Measurements from ENCODE around the gene TNIP1. TPM values are rescaled to one million over a fixed set of nuclear protein-coding genes. Genes with fewer than 3 reads are reported as not detected.

Gene TNIP1
- total RNA-seq, 4 donors from 2014 or later, result 63.9 to 296 (median 223) TPM

- in situ Hi-C loops (cut with MboI; ENCODE audit: low pct_ligation_motif_present in 1 of 4, low pct_unique_long_range_greater_than_20kb in 1 of 4, low sequenced_read_pairs in 3 of 4), result loop anchor here (5.0 to 10.0 kb wide), 2 partner anchors 61 to 63 kb away; no protein-coding TSS in a partner anchor
- Histone ChIP-seq H3K4me3 (no peak overlapping the region), H3K27me3 (no peaks in the 10 kb centered on the region), H3K36me3 (peaks cover 0 to 4% (median 0%) of the 10 kb centered on the region in 4 donors), H3K9me3 (no peaks in the 10 kb centered on the region), H3K27ac (peak overlapping the region in 1 of 4 donors; percentile 17), H3K4me1 (peaks cover 0 to 17% (median 2%) of the 10 kb centered on the region in 4 donors)
- 4% methylated on average over 7 of the region's 7 CpGs; no CpG with 5 or more reads in 1 of the 2 donors for WGBS, 2 donors (ENCODE audit: low coverage in 1 of 2)
- DNase-seq, result peak; percentile 84
- intact Hi-C loops (cut with DNase I; ENCODE audit: low total_unique reads), result loop anchor here (2.0 kb wide), 1 partner anchor 65 kb away; no protein-coding TSS in a partner anchor
- TF ChIP-seq, protein P1, sequence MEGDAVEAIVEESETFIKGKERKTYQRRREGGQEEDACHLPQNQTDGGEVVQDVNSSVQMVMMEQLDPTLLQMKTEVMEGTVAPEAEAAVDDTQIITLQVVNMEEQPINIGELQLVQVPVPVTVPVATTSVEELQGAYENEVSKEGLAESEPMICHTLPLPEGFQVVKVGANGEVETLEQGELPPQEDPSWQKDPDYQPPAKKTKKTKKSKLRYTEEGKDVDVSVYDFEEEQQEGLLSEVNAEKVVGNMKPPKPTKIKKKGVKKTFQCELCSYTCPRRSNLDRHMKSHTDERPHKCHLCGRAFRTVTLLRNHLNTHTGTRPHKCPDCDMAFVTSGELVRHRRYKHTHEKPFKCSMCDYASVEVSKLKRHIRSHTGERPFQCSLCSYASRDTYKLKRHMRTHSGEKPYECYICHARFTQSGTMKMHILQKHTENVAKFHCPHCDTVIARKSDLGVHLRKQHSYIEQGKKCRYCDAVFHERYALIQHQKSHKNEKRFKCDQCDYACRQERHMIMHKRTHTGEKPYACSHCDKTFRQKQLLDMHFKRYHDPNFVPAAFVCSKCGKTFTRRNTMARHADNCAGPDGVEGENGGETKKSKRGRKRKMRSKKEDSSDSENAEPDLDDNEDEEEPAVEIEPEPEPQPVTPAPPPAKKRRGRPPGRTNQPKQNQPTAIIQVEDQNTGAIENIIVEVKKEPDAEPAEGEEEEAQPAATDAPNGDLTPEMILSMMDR (IDR thresholded peaks at IDR 0.05), result peak; percentile 95 to 97 (median 96)
- no peak for TF ChIP-seq POLR2AphosphoS5 (IDR thresholded peaks at IDR 0.05)
Observed at GRCh38 chr5:151115272-151115905, 34.6 kb upstream of the TNIP1 start.

DNA sequence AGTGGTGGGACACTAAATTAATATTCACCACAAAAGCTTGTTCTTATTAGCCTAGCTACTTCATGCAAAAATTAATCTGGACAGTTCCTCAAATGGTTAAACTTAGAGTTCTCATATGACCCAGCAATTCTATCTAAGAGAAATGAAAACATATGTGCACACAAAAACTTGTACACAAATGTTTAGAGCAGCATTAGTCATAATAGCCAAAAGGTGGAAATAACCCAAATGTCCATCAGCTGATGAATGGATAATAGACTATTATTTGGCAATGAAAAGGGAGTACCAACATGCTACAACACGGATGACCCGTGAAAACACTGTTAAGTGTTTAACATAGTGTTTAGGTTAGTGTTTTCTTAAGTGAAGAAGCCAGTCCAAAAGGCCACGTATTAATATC is 32.8 kb upstream of the TNIP1 start:
- H3K4me3 ChIP-seq, result no peak overlapping the region
- H3K27me3 ChIP-seq, result no peaks in the 10 kb centered on the region
- TF ChIP-seq, protein P1 (IDR thresholded peaks at IDR 0.05), result no peak
- TF ChIP-seq EP300 (IDR thresholded peaks at IDR 0.05; ENCODE audit: low read depth), result no peak
- no peak for TF ChIP-seq POLR2A (IDR thresholded peaks at IDR 0.05)
- no peak for TF ChIP-seq POLR2AphosphoS5 (IDR thresholded peaks at IDR 0.05)
- H3K9me3 ChIP-seq, result no peaks in the 10 kb centered on the region
- intact Hi-C loops (cut with DNase I; ENCODE audit: low total_unique reads), result loop anchor here (2.0 kb wide), 1 partner anchor 63 kb away; no protein-coding TSS in a partner anchor
- H3K27ac ChIP-seq, result no peak overlapping the region
- peaks cover 0 to 4% (median 0%) of the 10 kb centered on the region in 4 donors for H3K36me3 ChIP-seq
- peaks cover under 1 to 34% (median 8%) of the 10 kb centered on the region in 4 donors for H3K4me1 ChIP-seq
- in situ Hi-C loops (cut with MboI; ENCODE audit: low pct_ligation_motif_present in 1 of 4, low pct_unique_long_range_greater_than_20kb in 1 of 4, low sequenced_read_pairs in 3 of 4), result loop anchor here in 1 of 4 donors (10.0 kb wide), 1 partner anchor 59 kb away; no protein-coding TSS in a partner anchor
- WGBS, 2 donors (ENCODE audit: low coverage in 1 of 2), result 67 to 80% methylated on average over 3 of the region's 3 CpGs
- DNase-seq, result no peak

- intact Hi-C loops (cut with DNase I; ENCODE audit: low total_unique reads), result no loop called here
Observed at GRCh38 chr5:151110992-151111391, 30.2 kb upstream of the TNIP1 start.

DNA sequence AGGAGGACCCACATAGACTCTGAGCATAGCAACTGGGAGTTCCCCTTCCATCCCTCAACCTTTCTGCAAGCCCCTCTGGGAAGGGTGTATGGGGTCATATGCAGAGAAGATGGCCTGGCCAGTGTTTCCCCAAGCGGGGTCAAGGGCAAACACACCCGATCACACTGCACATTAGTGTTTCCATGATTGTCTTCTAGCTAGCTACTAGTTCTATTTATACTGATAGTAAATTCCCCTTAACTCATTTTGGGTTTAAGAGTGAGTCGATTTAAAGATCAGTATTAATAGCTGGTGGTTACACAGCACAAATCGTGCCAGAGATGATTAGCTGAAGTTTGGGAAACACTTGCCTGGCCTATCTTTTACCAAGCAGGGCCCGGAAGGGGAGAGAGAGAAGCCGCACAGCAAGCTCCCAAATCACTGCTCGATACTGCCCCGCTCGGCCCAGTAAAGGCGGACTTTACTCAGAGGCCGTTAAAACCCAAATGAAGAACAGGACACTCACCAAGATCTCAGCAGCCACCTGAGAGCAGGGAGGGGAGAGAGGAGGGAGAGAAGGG is 29.4 kb upstream of the TNIP1 start:
- Histone ChIP-seq H3K27ac (peak overlapping the region in 3 of 4 donors; percentile 79 to 83 (median 81)), H3K27me3 (no peaks in the 10 kb centered on the region), H3K4me1 (peaks cover 27 to 65% (median 39%) of the 10 kb centered on the region in 4 donors), H3K4me3 (no peak overlapping the region), H3K9me3 (no peaks in the 10 kb centered on the region), H3K36me3 (no peaks in the 10 kb centered on the region)
- no peak for DNase-seq
- intact Hi-C loops (cut with DNase I; ENCODE audit: low total_unique reads) (no loop called here), in situ Hi-C loops (cut with MboI; ENCODE audit: low pct_ligation_motif_present in 1 of 4, low pct_unique_long_range_greater_than_20kb in 1 of 4, low sequenced_read_pairs in 3 of 4) (loop anchor here in 1 of 4 donors (10.0 kb wide), 1 partner anchor 55 kb away; no protein-coding TSS in a partner anchor)
- 74 to 80% methylated on average over 4 to 11 of the region's 11 CpGs for WGBS, 2 donors (ENCODE audit: low coverage in 1 of 2)
- TF ChIP-seq POLR2AphosphoS5 (IDR thresholded peaks at IDR 0.05) (no peak), POLR2A (IDR thresholded peaks at IDR 0.05) (no peak), EP300 (IDR thresholded peaks at IDR 0.05; ENCODE audit: low read depth) (no peak)
- TF ChIP-seq, protein P1 (IDR thresholded peaks at IDR 0.05), result no peak

More at GRCh38 chr5:151110992-151111391, 30.2 kb upstream of the TNIP1 start:
- DNase-seq, result no peak
- 82 to 89% methylated on average over 2 to 3 of the region's 3 CpGs for WGBS, 2 donors (ENCODE audit: low coverage in 1 of 2)
- H3K27me3 ChIP-seq, result no peaks in the 10 kb centered on the region
- H3K4me3 ChIP-seq, result no peak overlapping the region
- no peaks in the 10 kb centered on the region for H3K9me3 ChIP-seq
- no peaks in the 10 kb centered on the region for H3K36me3 ChIP-seq
- peaks cover 25 to 58% (median 31%) of the 10 kb centered on the region in 4 donors for H3K4me1 ChIP-seq
- in situ Hi-C loops (cut with MboI; ENCODE audit: low pct_ligation_motif_present in 1 of 4, low pct_unique_long_range_greater_than_20kb in 1 of 4, low sequenced_read_pairs in 3 of 4), result loop anchor here in 1 of 4 donors (10.0 kb wide), 1 partner anchor 56 kb away; no protein-coding TSS in a partner anchor
- no peak for TF ChIP-seq POLR2AphosphoS5 (IDR thresholded peaks at IDR 0.05)
- TF ChIP-seq, protein P1 (IDR thresholded peaks at IDR 0.05), result no peak
- TF ChIP-seq POLR2A (IDR thresholded peaks at IDR 0.05), result no peak
- TF ChIP-seq EP300 (IDR thresholded peaks at IDR 0.05; ENCODE audit: low read depth), result no peak
- peak overlapping the region in 1 of 4 donors; percentile 81 for H3K27ac ChIP-seq

All from transverse colon (tissue), 4 donors.